GM18520 (cell line): ENCODE data around the gene RPTOR.

Experiments
- ATAC-seq: cut with Tn5 transposase; IDR thresholded peaks from one replicate; pipeline ENCODE4 v1.9.1; 2021; ENCODE audit not compliant: unreplicated experiment

RPTOR gene

GRCh38 chr17:80893604-80894438 is 349.2 kb downstream of the RPTOR start:
- no peak for ATAC-seq

GRCh38 chr17:80894439-80894721 is 349.7 kb downstream of the RPTOR start:
- no peak for ATAC-seq

DNA sequence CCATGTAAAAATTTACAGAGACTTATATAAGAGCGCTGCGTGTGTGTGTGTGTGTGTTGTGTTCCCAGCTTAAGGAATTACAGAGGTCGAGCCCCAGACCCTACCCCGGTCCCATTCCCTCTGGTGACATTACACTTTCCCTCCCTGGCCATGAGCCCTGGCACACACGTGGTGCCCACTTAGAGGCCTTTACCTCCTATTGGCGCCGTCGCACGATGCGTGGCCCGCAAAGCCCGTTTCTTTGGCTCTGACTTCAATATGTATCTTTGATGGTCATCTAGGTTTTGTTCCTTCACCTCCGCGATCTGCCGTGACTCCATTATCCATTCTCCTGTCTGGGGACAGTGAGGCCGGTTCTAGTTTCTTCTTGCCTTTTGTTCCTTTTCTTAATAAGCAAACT is 350.1 kb downstream of the RPTOR start:
- no peak for ATAC-seq

DNA sequence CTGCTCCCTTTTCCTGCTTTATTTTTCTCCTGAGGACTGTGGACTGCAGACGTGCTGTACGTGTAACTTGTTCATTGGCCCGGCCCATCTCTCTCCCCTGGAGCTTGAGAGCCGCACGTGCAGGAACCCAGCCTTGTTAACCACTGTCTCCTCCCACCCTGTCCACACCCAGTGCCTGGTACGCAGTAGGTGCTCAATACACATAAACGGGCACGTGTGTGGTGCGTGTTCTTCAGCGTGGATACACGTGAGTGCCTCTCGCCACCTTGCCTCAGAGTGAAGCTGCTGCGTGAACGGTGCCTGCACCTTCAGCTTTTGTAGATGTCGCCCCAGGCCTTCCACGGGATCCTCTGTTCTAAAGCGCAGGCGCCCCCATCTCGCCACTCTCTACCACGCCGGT is 350.7 kb downstream of the RPTOR start:
- no peak for ATAC-seq

DNA sequence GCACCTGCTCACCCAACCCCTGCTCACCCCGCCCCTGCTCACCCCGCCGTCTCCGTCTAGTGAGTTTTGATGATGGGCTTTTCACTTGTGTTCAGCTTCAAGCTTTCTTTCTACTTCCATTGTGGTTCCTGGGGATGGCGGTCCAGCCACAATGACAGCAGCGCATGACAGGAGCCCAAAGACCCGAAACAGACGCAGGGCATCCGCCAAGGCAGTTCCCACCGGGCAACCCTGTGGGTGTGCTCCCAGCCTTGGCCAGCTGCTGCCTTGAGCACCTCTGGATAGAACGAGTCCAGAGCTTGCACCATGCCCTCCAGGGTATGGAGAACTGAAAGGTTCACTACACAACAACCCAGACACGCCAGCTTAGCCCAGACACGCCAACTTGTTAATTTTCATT is 354.1 kb downstream of the RPTOR start:
- no peak for ATAC-seq

- no peak for ATAC-seq
Measured at GRCh38 chr17:80899402-80900268, 355.0 kb downstream of the RPTOR start.

DNA sequence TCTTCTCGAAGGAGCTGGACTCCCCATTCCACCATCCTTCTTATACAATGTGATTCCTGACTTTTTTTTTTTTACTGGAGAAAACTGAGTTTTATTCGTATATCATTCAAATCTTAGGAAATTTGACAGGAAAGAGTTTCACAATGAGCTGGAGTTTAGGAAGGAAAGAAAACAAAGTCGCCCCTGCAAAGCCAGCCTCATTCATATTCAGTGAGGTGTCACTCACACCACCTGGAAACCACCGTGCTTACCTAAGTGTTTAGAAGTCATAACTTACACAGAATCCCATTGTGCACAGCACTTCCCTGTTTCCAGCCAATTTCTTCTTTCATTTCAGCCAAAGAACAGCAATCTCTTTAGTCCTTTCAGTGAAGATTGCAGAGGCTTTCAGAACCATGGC is 356.7 kb downstream of the RPTOR start:
- ATAC-seq: peak; percentile 28

GRCh38 chr17:80902197-80902962 is 357.7 kb downstream of the RPTOR start:
- ATAC-seq: no peak

GRCh38 chr17:80902963-80903611 is 358.4 kb downstream of the RPTOR start:
- ATAC-seq: no peak

DNA sequence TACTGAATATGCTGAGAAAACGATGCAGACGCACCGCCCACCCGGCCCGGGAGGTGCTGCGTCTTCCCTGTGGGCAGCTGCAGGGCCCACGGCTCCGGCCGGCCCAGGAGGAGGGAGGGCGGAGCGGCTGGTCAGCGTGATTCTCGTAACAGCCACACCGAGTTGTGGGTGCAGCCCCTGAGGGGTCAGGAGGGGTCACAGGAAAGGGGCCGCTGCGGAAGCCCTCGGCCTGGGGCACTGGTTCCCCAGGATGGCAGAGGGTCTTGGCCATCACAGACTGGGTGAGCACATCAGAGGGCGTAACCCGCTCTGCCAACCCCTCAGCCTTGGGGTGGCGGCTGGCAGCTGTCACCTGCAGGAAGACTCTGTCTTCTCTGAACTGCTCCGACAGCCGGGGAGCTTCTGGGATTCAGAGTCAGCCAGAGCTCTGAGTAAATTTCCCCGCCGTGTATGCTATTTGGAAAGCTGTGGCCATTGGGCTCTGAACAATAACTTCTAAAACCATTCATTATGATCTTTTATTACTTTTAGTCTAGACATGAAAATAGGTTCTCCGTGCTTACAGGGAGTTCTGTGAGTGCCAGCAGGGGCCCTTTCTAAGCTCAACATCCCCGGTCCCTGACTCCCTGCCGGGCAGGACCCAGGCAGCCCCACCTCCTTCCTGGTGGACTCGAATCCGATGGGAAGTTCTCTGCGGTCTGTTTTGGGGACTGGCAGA is 359.6 kb downstream of the RPTOR start:
- no peak for ATAC-seq

GRCh38 chr17:80905586-80906230 is 361.1 kb downstream of the RPTOR start:
- no peak for ATAC-seq

- no peak for ATAC-seq
Measured at GRCh38 chr17:80906364-80907259, 362.0 kb downstream of the RPTOR start.

GRCh38 chr17:80907281-80907680 is 362.6 kb downstream of the RPTOR start:
- no peak for ATAC-seq

GRCh38 chr17:80908211-80908610 is 363.6 kb downstream of the RPTOR start:
- ATAC-seq: no peak

DNA sequence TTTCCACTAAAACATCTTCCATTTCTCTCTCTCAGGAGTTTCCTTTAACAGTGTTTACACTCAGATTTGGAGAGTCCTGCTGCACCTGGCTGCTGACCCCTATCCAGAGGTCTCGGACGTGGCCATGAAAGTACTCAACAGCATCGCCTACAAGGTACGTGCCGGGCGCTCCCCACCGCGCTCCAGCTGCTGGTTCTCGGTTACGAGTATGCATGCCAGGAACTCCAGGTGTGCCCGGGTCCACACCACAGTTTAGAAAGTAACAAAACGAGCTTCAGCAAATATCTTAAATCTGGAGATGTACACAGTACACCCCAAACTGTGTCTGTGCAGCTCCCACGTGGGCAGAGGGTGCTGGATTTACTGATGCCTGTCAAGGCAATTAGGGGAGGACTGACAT is 364.1 kb downstream of the RPTOR start:
- no peak for ATAC-seq

- no peak for ATAC-seq
Measured at GRCh38 chr17:80909635-80910034, 365.0 kb downstream of the RPTOR start.

GRCh38 chr17:80910043-80910442 is 365.4 kb downstream of the RPTOR start:
- no peak for ATAC-seq

DNA sequence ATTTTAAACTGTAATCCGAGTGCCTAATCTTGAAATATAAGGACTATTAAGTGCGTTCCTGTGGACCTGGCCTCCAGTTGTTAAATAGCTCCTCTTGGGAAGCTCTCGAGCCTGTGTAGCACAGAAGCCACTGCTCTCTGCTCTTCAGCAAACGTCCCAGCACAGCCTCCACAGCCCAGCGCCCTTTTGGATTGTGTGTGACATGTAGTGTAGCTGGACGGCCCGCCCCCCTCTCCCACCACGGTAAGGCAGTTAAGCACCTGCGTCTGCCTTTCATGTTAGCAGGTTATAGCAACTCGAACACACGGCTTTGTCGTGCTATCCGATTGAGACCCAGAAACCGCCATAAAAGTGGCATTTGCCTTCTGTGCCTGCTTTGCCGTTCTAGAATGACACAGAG is 367.8 kb downstream of the RPTOR start:
- no peak for ATAC-seq
